Activated T-cell treated with anti-CD3 and anti-CD28 coated beads for 48 hours (primary cell): ENCODE data around the gene CYP3A7.
"Not testable (repeated sequence)": the region's sequence is repeated elsewhere in the genome, so short reads cannot be mapped to it uniquely, and the experiment has no call there.

Experiments
- DNase-seq: peaks from one replicate; pipeline ENCODE4 v3.0.0-alpha.2; 2020; ENCODE audit warnings: low read depth

Gene CYP3A7

GRCh38 chr7:99699946-99700345 lies 35.0 kb downstream of the CYP3A7 start:
- no peak for DNase-seq

GRCh38 chr7:99698867-99699730 lies 35.9 kb downstream of the CYP3A7 start:
- not testable (repeated sequence) for DNase-seq

DNA sequence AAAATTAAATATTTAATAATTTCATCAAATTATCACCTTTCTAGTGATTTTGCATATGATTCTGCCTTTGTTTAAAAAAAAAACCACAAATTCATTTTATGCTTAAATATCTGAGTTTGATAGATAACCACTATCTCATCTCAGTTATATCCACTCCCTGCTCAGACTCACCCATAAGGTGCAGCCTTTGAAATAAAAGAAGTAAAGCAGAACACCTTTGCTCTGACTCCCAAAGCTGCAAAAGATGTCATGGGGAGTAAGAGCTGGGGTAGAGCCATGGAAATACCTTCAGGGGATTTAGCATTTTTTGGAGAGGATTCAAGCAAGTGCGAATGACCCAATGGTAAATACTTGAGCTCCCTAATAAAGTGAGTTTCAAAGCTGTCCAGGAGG lies 40.1 kb downstream of the CYP3A7 start:
- DNase-seq, result no peak

DNA sequence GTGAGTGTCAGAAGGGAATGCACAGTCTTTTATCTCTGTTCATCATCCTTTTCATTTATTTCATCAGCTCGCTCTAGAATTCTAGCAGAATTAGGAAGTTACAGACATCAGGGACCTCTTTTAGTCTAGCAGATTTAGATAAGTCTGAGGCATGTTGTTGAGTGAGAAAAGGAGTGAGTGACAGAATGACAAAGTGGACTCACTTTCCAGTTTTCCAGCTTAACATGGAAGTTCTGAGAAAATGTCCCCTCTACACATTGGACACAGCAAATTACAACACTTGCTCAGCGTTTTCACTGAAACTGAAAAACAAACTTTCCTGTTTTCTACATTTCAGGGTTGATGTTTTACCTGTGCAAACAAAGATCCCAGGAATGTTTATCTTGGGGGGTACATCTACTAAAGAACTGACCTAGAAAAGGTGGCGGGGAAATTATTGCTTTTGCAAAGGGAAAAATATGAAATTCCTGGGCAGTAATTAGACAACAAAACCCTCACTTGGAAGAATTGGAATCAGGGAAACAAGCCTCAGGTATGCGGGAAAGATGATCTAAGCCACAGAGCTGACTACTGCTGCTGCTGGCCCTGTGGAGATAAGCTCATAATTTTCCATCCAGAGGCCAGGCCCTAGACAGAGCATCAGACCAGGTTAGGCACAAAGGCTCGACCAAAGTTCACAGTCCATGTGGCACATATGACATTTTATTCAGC lies 40.6 kb downstream of the CYP3A7 start:
- DNase-seq, result no peak

GRCh38 chr7:99693427-99694200 lies 41.4 kb downstream of the CYP3A7 start:
- DNase-seq, result no peak

- DNase-seq, result no peak
Measured at GRCh38 chr7:99693100-99693426, 41.9 kb downstream of the CYP3A7 start.

GRCh38 chr7:99692563-99692962 lies 42.4 kb downstream of the CYP3A7 start:
- not testable (repeated sequence) for DNase-seq

DNA sequence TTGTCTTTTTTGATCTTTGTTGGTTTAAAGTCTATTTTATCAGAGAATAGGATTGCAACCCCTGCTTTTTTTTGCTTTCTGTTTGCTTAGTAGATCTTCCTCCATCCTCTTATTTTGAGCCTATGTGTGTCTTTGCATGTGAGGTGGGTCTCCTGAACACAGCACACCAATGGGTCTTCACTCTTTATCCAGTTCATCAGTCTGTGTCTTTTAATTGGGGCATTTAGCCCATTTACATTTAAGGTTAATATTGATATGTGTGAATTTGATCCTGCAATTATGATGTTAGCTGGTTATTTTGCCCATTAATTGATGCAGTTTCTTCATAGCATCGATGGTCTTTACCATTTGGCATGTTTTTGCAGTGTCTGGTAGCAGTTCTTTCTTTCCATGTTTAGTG lies 43.3 kb downstream of the CYP3A7 start:
- DNase-seq, result not testable (repeated sequence)

- not testable (repeated sequence) for DNase-seq
Measured at GRCh38 chr7:99690918-99691317, 44.1 kb downstream of the CYP3A7 start.

GRCh38 chr7:99685871-99686608 lies 49.0 kb downstream of the CYP3A7 start:
- not testable (repeated sequence) for DNase-seq

DNA sequence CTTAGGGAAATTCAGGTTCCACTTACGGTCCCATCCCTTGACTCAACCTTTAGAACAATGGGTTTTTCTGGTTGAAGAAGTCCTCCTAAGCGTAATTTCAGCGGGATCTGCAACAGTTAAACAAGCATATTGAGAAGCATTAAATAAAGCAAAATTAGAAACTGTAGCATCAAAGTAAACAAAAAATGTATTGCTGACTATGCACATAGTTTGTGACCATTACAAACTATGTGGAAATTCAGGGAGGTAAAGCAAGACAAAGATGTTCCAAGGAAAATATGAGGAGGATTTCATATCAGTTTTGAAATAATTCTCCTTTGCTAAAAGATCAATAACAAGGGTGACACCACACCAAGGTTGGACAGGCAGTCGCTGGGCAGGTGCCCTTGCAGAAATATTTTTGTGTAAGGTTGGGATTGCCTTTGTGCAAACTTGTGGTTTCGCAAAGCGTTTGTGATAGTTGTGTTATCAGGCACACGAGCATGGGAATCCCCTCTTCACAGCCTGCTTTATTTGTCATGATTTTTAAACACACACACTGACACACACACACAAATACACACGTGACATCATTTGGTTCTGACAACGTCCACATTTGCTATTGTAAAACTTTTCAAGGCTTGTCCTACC lies 49.8 kb downstream of the CYP3A7 start:
- DNase-seq, result no peak

DNA sequence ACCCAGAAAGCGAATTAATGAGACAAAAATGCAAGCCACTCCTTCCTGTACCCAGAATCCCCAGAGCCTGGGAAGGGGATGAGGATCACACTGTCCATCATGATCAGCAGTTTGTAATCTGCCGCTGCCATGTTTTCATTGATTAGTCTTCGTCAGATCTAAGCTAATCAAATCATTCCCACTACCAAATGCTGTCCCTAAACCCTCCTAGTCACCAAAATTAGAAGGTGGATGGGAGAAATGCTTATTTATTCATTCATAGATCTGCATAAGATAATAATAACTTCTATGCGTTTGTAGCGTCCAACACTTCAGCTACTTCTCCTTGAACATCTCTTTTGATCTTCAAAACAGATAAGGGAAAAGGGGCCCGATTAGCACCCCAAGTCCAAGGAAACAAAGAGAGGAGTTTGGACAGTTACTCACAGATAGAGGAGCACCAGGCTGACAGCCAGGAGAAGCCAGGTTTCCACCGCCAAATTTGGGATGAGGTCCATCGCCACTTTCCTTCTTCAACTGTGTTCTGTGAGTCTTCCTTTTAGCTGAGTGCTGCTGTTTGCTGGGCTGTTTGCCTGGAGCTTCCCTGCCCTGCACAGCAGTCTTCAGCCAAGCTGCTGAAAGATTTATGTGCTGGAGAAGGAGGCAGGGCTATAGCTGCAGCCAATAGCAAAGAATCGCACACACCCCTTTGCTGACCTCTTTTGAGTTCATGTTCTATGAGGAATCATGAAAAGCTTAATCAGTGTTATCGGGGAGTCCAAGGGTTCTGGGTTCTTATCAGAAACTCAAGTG lies 55.4 kb downstream of the CYP3A7 start, which contains the start of gene CYP3A5:
TSS of gene CYP3A5 (minus strand) at position 597 of the 792 bp plus-strand sequence. CDS start at position 497, 100 bp downstream.
- no peak for DNase-seq

GRCh38 chr7:99679032-99679399 lies 56.0 kb downstream of the CYP3A7 start:
- no peak for DNase-seq

GRCh38 chr7:99677648-99678045 lies 57.3 kb downstream of the CYP3A7 start:
- DNase-seq, result no peak

DNA sequence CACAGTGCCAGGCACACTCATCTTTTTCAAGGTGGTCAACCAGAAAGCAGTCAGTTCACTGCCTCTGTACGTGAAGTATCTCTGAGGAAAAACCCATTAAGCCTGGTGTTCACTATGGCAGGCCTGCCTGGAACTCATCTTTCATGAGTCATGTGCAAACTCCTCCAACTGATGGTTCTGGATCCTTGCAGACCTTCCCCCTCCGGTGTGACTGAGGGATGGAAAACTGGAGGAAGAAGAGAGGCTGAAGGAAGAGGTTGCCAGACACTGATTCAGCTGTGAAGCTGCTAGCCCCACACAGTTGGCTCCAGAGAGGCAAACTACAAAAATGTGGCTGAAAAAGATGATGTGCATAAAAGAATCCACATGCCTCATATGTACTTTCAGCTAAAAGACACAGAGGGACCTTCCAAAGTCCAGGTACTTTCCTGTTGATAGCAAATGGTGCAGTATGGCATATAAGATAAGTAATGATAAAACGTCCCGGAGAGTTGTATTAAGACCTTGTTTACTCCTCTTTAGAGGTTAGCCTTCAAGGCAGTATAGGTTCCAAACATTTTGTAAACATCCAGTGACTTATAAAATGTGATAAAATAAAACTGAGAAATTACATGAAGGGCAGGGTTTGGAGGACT lies 57.9 kb downstream of the CYP3A7 start:
- DNase-seq, result no peak

GRCh38 chr7:99674995-99675742 lies 59.8 kb downstream of the CYP3A7 start:
- DNase-seq, result no peak

GRCh38 chr7:99672573-99672972 lies 62.4 kb downstream of the CYP3A7 start:
- no peak for DNase-seq

GRCh38 chr7:99669782-99670181 lies 65.2 kb downstream of the CYP3A7 start:
- DNase-seq, result no peak

DNA sequence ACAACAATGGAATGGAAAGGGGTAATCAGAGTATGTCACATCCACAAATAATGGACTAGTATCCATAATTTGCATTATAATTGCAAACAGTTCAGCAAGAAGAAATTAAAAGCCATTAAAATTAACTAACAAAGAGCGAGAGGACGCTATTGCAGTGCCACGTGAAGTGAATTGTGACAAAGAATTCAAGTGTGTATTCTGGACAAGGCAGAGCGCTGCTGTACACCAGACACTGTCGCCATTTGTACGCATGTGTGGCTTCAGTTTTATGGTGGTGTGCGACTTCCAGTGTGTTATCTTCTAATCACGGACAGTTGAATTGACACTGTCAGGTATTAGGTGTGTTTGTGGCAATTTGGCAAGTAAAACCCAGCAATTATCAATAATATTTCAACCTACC lies 66.5 kb downstream of the CYP3A7 start:
- no peak for DNase-seq
